ENCODE results near the gene PLP1. TPM values are rescaled to one million over a fixed set of nuclear protein-coding genes. Genes with fewer than 3 reads are reported as not detected.

Gene PLP1
- total and polyA plus RNA-seq, 2 of the 8 experiments (the other 6 are each of a cell fraction or from before 2014, with no cell fraction given), result 49.2 to 218 TPM

- Histone ChIP-seq H3K9me3 (ENCODE audit: insufficient read depth in 2 of 2, low read depth in 1 of 2, low read length in 1 of 2) (no peaks in the 10 kb centered on the region), H2AK5ac (ENCODE audit: low read depth, low read length) (no peak overlapping the region), H3K14ac (ENCODE audit: insufficient read length) (no peak overlapping the region), H4K91ac (replicated peaks; ENCODE audit: insufficient read length, low read length) (no peak overlapping the region), H4K8ac (ENCODE audit: extremely low read depth, insufficient read depth, low read length) (no peak overlapping the region), H2BK12ac (ENCODE audit: low read depth, low read length) (no peak overlapping the region), H3K27ac (ENCODE audit: low read depth, low read length) (no peak overlapping the region), H2AFZ (ENCODE audit: low read length) (no peak overlapping the region), H3K23ac (ENCODE audit: insufficient read length) (no peak overlapping the region), H3K4me1 (replicated peaks in 1 of 4; ENCODE audit: control insufficient read depth in 3 of 4, insufficient read depth in 4 of 4, low read length in 3 of 4) (no peaks in the 10 kb centered on the region), H2BK15ac (ENCODE audit: low read length) (no peak overlapping the region), H3K23me2 (ENCODE audit: low read depth, low read length) (no peaks in the 10 kb centered on the region), H2BK5ac (ENCODE audit: low read depth, low read length) (no peak overlapping the region), H3K36me3 (ENCODE audit: control insufficient read depth in 2 of 4, insufficient read depth in 4 of 4, low read length in 3 of 4) (no peaks in the 10 kb centered on the region), H2BK20ac (ENCODE audit: low read length) (no peak overlapping the region), H4K5ac (ENCODE audit: insufficient read length, low read depth, low read length) (no peak overlapping the region), H2BK120ac (replicated peaks; ENCODE audit: low read depth, low read length) (no peak overlapping the region), H3K18ac (ENCODE audit: extremely low read depth, low read length) (no peak overlapping the region), H4K20me1 (replicated peaks in 1 of 2; ENCODE audit: control insufficient read depth in 1 of 2, insufficient read depth in 2 of 2, low read length in 2 of 2) (no peaks in the 10 kb centered on the region), H3K4me2 (ENCODE audit: insufficient read depth in 1 of 2, low read depth in 2 of 2, low read length in 2 of 2) (no peak overlapping the region), H3K27me3 (replicated peaks in 1 of 4; ENCODE audit: control insufficient read depth in 3 of 4, extremely low read depth in 1 of 4, insufficient read depth in 3 of 4, low read length in 3 of 4) (no peaks in the 10 kb centered on the region), H3K56ac (replicated peaks; ENCODE audit: insufficient read length, low read depth, low read length) (no peak overlapping the region), H3K4me3 (ENCODE audit: extremely low read depth in 1 of 4, insufficient read depth in 2 of 4, low read depth in 3 of 4, low read length in 4 of 4) (no peak overlapping the region), H3K79me1 (ENCODE audit: low read depth, low read length) (no peaks in the 10 kb centered on the region), H3K4ac (replicated peaks; ENCODE audit: insufficient read length, low read depth, low read length) (no peak overlapping the region), H3K79me2 (ENCODE audit: control insufficient read depth in 1 of 2, insufficient read depth in 2 of 2, low read length in 2 of 2) (no peaks in the 10 kb centered on the region), H3K9ac (replicated peaks in 1 of 4; ENCODE audit: extremely low read depth in 1 of 4, low read depth in 3 of 4, low read length in 3 of 4) (no peak overlapping the region)
- POLR2A ChIA-PET (ENCODE audit: partially characterized antibody), result no interaction called here
- CTCF ChIA-PET (ENCODE audit: partially characterized antibody), result no interaction called here
- no peak for DNase-seq (ENCODE audit: low read depth in 1 of 2, low spot score in 2 of 2)
- no peak for FAIRE-seq
- no peak for TF ChIP-seq CBX5 (IDR thresholded peaks at IDR 0.05; ENCODE audit: low read depth, low read length)
- no peak for TF ChIP-seq GTF2F1 (IDR thresholded peaks at IDR 0.05; ENCODE audit: borderline replicate concordance, low read depth, low read length)
Observed at GRCh38 chrX:103805860-103806259, 29.2 kb downstream of the PLP1 start.
